ENCODE measurements around the gene LDHAL6B.
A peak's percentile ranks its signal among the peaks of the same experiment; 100 is the strongest.

LDHAL6B gene

GRCh38 chr15:59218710-59219109 is 12.1 kb downstream of the LDHAL6B start:
- no peak for TF ChIP-seq GATA3 (IDR thresholded peaks at IDR 0.05; ENCODE audit: low read depth, low read length)
- TF ChIP-seq GATA2 (IDR thresholded peaks at IDR 0.05; ENCODE audit: low read depth, low read length): no peak

GRCh38 chr15:59221511-59222505 is 15.2 kb downstream of the LDHAL6B start:
- TF ChIP-seq GATA2 (IDR thresholded peaks at IDR 0.05; ENCODE audit: low read depth, low read length) (no peak), GATA3 (IDR thresholded peaks at IDR 0.05; ENCODE audit: low read depth, low read length) (no peak)

GRCh38 chr15:59222906-59223550 is 16.4 kb downstream of the LDHAL6B start:
- TF ChIP-seq GATA3 (IDR thresholded peaks at IDR 0.05; ENCODE audit: low read depth, low read length): no peak
- TF ChIP-seq GATA2 (IDR thresholded peaks at IDR 0.05; ENCODE audit: low read depth, low read length): peak; percentile 30; the same call in 1 of the 2 replicates

GRCh38 chr15:59223736-59224135 is 17.1 kb downstream of the LDHAL6B start:
- TF ChIP-seq GATA3 (IDR thresholded peaks at IDR 0.05; ENCODE audit: low read depth, low read length) (no peak), GATA2 (IDR thresholded peaks at IDR 0.05; ENCODE audit: low read depth, low read length) (no peak)

GRCh38 chr15:59224474-59224873 is 17.8 kb downstream of the LDHAL6B start:
- TF ChIP-seq GATA2 (IDR thresholded peaks at IDR 0.05; ENCODE audit: low read depth, low read length) (no peak), GATA3 (IDR thresholded peaks at IDR 0.05; ENCODE audit: low read depth, low read length) (no peak)

- TF ChIP-seq GATA2 (IDR thresholded peaks at IDR 0.05; ENCODE audit: low read depth, low read length): no peak
- TF ChIP-seq GATA3 (IDR thresholded peaks at IDR 0.05; ENCODE audit: low read depth, low read length): no peak
Measured at GRCh38 chr15:59227021-59227420, 20.4 kb downstream of the LDHAL6B start.

GRCh38 chr15:59229015-59229414 is 22.4 kb downstream of the LDHAL6B start:
- no peak for TF ChIP-seq GATA2 (IDR thresholded peaks at IDR 0.05; ENCODE audit: low read depth, low read length)
- TF ChIP-seq GATA3 (IDR thresholded peaks at IDR 0.05; ENCODE audit: low read depth, low read length): no peak

- no peak for TF ChIP-seq GATA2 (IDR thresholded peaks at IDR 0.05; ENCODE audit: low read depth, low read length)
- no peak for TF ChIP-seq GATA3 (IDR thresholded peaks at IDR 0.05; ENCODE audit: low read depth, low read length)
Measured at GRCh38 chr15:59229453-59229852, 22.8 kb downstream of the LDHAL6B start.

GRCh38 chr15:59230531-59231055 is 23.9 kb downstream of the LDHAL6B start:
- no peak for TF ChIP-seq GATA2 (IDR thresholded peaks at IDR 0.05; ENCODE audit: low read depth, low read length)

GRCh38 chr15:59232476-59232875 is 25.8 kb downstream of the LDHAL6B start:
- TF ChIP-seq GATA2 (IDR thresholded peaks at IDR 0.05; ENCODE audit: low read depth, low read length) (no peak), GATA3 (IDR thresholded peaks at IDR 0.05; ENCODE audit: low read depth, low read length) (no peak)

GRCh38 chr15:59236394-59236793 is 29.8 kb downstream of the LDHAL6B start:
- TF ChIP-seq GATA3 (IDR thresholded peaks at IDR 0.05; ENCODE audit: low read depth, low read length) (no peak), GATA2 (IDR thresholded peaks at IDR 0.05; ENCODE audit: low read depth, low read length) (no peak)

GRCh38 chr15:59237119-59237855 is 30.6 kb downstream of the LDHAL6B start:
- TF ChIP-seq GATA2 (IDR thresholded peaks at IDR 0.05; ENCODE audit: low read depth, low read length): no peak
- no peak for TF ChIP-seq GATA3 (IDR thresholded peaks at IDR 0.05; ENCODE audit: low read depth, low read length)

- no peak for TF ChIP-seq GATA3 (IDR thresholded peaks at IDR 0.05; ENCODE audit: low read depth, low read length)
- no peak for TF ChIP-seq GATA2 (IDR thresholded peaks at IDR 0.05; ENCODE audit: low read depth, low read length)
Measured at GRCh38 chr15:59237924-59238331, 31.3 kb downstream of the LDHAL6B start.

GRCh38 chr15:59240036-59240435 is 33.4 kb downstream of the LDHAL6B start:
- TF ChIP-seq GATA3 (IDR thresholded peaks at IDR 0.05; ENCODE audit: low read depth, low read length) (no peak), GATA2 (IDR thresholded peaks at IDR 0.05; ENCODE audit: low read depth, low read length) (no peak)
